ENCODE results near the gene HTRA1. TPM values are rescaled to one million over a fixed set of nuclear protein-coding genes. Genes with fewer than 3 reads are reported as not detected.

HTRA1 gene
- total RNA-seq, 2 experiments from 2014 or later, result not detected

DNA sequence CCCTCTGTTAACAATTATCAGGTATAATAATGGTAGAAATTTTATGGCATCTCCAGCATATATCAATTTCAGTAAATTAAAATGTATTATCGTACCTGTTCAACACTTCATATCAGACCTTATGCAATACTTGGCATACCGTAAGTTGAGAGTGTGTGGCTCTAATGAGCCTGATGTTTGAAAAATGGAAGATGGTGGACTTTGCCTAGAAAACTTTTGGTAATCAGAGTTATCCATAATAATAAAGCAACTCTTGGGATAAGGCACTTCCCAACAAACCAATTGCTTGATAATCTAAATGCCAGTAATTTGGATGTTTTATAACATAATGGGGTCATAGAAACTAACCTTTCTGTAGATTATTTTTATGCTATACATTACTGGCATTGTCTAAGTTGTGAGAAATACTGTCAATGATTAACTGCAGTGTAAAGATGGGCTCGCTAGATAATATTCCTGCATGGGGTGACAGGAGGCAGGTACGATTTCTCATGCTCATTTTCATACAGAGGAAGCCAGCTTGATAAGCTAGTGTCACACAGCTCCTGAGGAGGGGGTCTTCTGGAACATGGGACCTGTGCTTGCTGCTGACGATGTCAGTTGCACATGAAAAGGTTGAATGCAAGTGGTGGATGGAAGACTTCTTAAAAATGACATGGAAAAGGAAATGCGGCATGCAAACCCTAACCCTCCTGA lies 71.4 kb downstream of the HTRA1 start:
- DNase-seq, result no peak
- CTCF ChIA-PET, result no interaction called here
- H3K27ac Mint-ChIP-seq, result no peak overlapping the region
- intact Hi-C loops (cut with micrococcal nuclease), result no loop called here
- peaks cover 2% of the 10 kb centered on the region for H3K4me1 Mint-ChIP-seq (ENCODE audit: low read depth)
- H3K4me3 Mint-ChIP-seq, result no peak overlapping the region
- no peaks in the 10 kb centered on the region for H3K9me3 Mint-ChIP-seq
- POLR2A ChIA-PET, result no interaction called here
- no peaks in the 10 kb centered on the region for H3K36me3 Mint-ChIP-seq
- no peaks in the 10 kb centered on the region for H3K27me3 Mint-ChIP-seq

DNA sequence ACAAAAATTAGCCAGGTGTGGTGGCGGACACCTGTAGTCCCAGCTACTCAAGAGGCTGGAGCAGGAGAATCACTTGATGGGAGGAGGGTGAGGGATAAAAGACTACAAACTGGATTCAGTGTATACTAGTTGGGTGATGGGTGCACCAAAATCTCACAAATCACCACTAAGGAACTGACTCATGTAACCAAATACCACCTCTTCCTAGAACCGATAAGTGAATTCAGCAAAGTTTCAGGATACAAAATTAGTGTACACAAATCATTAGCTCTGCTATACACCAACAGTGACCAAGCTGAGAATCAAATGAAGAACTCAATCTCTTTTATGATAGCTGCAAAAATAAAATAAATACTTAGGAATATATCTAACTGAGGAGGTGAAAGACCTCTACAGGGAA lies 76.2 kb downstream of the HTRA1 start:
- intact Hi-C loops (cut with micrococcal nuclease), result no loop called here
- Mint-ChIP-seq H3K9me3 (no peaks in the 10 kb centered on the region), H3K27me3 (no peaks in the 10 kb centered on the region), H3K36me3 (no peaks in the 10 kb centered on the region), H3K4me1 (ENCODE audit: low read depth) (peaks cover 32% of the 10 kb centered on the region), H3K27ac (no peak overlapping the region), H3K4me3 (no peak overlapping the region)
- POLR2A ChIA-PET, result no interaction called here
- DNase-seq, result no peak
- CTCF ChIA-PET, result interaction anchor here (1.1 to 1.8 kb wide), 2 partner anchors 28 kb away, joined by 5 to 9 read pairs; no protein-coding TSS in a partner anchor

DNA sequence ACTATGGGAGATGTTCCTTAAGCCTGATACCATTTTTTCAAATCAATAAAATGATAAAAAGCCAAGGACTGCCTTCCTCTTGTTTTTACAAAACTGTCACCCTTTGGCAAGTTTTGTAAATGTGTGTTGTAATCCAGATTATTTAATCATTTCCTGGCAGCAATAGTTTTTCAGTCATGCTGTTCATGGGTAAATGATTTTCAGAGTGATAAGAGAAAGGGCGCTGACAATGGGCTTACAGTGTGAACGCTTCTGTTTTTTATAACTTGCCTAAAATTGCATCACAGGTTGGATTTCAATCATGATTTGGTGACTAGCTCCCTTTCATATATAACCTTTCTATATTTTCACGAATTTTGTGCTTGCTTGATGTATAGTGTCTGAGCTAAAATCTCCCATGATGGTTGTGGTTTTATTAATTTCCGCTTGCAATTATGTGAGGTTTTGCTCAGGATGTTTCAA lies 80.2 kb downstream of the HTRA1 start:
- peaks cover 47% of the 10 kb centered on the region for H3K4me1 Mint-ChIP-seq (ENCODE audit: low read depth)
- no peak for DNase-seq
- intact Hi-C loops (cut with micrococcal nuclease), result loop anchor here (1.0 to 5.0 kb wide), 2 partner anchors 25 to 49 kb away; no protein-coding TSS in a partner anchor
- H3K27me3 Mint-ChIP-seq, result no peaks in the 10 kb centered on the region
- no peak overlapping the region for H3K4me3 Mint-ChIP-seq
- CTCF ChIA-PET, result interaction anchor here (1.1 to 4.3 kb wide), 2 partner anchors 9 to 24 kb away, joined by 4 to 18 read pairs; no protein-coding TSS in a partner anchor
- H3K9me3 Mint-ChIP-seq, result no peaks in the 10 kb centered on the region
- POLR2A ChIA-PET, result no interaction called here
- no peaks in the 10 kb centered on the region for H3K36me3 Mint-ChIP-seq
- no peak overlapping the region for H3K27ac Mint-ChIP-seq

DNA sequence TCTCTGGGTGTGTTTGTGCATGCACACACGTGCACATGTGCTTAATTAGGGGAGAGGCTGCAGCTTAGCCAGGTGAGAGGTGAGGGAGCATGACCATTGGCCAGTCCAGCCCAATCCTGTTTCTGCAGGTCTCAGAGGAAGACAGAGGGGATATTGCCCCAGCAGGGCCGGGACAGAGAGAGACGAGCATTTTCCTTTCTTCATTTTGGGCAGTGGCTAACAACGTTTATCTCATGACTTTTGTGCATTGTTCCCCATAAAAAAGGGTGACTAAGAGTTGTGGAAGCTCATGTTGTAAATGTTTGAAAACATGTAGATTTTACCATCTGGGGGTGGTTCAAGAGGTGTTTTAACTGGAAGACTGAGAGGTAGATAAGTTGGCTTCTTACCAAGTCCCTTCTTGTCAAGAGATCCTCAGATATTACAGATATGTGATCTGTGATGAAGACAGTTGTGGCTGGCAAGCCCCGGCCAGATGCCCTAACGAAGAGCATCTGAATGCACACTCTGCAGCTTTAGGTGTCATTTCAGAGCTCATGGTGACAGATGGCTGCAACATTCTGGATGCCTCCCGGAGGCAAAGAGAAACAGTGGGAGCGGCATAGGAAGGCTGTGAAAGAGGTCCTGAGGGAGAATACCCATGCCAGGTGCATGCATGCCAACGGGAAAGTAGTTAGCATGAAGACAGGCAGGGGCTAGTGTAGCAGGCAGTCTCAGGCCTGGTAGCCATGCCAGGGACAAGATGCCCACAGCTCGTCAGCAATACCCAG lies 82.5 kb downstream of the HTRA1 start:
- Mint-ChIP-seq H3K27ac (no peak overlapping the region), H3K27me3 (no peaks in the 10 kb centered on the region), H3K9me3 (no peaks in the 10 kb centered on the region), H3K36me3 (no peaks in the 10 kb centered on the region), H3K4me1 (ENCODE audit: low read depth) (peaks cover 43% of the 10 kb centered on the region), H3K4me3 (no peak overlapping the region)
- DNase-seq, result no peak
- CTCF ChIA-PET, result interaction anchor here (1.0 to 4.3 kb wide), 2 partner anchors 22 to 24 kb away, joined by 3 to 18 read pairs; no protein-coding TSS in a partner anchor
- POLR2A ChIA-PET, result no interaction called here
- intact Hi-C loops (cut with micrococcal nuclease), result loop anchor here (5.0 kb wide), 1 partner anchor 52 kb away; no protein-coding TSS in a partner anchor

DNA sequence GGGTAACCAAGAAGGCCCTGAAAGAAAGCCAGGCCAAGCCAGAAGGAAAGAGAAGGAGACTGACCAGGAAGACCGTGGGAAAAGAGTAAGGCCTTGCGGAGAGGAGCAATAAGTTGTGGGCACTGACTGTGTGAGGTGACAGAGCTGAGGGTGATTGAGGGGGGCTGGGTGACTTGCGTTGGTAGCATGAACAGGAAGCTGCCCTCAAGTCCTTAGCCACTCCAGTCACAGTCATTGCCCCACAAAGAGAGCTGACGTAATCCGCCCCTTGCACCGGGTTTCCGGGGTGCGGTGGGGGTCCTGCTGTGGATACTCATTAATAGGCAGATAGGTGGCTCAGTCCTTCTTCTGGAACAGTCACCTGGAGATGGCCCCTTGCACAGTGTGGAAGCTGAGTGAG lies 83.1 kb downstream of the HTRA1 start:
- DNase-seq, result no peak
- H3K27ac Mint-ChIP-seq, result no peak overlapping the region

DNA sequence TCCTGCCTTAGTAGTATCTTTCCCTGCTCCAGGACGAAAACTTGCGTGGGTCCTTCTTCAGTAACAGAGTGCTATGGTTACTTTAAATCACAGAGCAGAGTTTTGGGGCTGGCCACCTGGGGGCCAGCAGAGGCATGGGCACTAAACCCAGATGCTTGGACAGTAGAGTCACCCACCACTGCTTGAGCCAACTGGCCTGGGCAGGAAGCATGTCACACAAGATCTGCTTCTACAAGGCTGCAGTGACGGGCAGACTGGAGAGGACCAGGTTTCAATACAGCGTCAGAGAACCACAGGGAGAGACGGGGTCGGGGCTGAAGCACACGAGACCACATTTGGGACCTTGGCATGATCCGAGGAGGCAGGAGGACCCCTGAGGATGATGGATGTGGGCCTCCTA lies 84.9 kb downstream of the HTRA1 start:
- POLR2A ChIA-PET, result no interaction called here
- Mint-ChIP-seq H3K9me3 (no peaks in the 10 kb centered on the region), H3K4me1 (ENCODE audit: low read depth) (peaks cover 39% of the 10 kb centered on the region), H3K27me3 (no peaks in the 10 kb centered on the region), H3K4me3 (no peak overlapping the region), H3K36me3 (no peaks in the 10 kb centered on the region), H3K27ac (no peak overlapping the region)
- intact Hi-C loops (cut with micrococcal nuclease), result no loop called here
- DNase-seq, result no peak
- CTCF ChIA-PET, result no interaction called here

More for the DNA sequence above, 83.1 kb downstream of the HTRA1 start:
- Mint-ChIP-seq H3K36me3 (no peaks in the 10 kb centered on the region), H3K27me3 (no peaks in the 10 kb centered on the region), H3K9me3 (no peaks in the 10 kb centered on the region), H3K4me3 (no peak overlapping the region), H3K4me1 (ENCODE audit: low read depth) (peaks cover 41% of the 10 kb centered on the region)
- ChIA-PET POLR2A (no interaction called here), CTCF (interaction anchor here (1.0 to 4.3 kb wide), 2 partner anchors 21 to 23 kb away, joined by 3 to 18 read pairs; no protein-coding TSS in a partner anchor)
- intact Hi-C loops (cut with micrococcal nuclease), result loop anchor here (5.0 kb wide), 1 partner anchor 52 kb away; no protein-coding TSS in a partner anchor

DNA sequence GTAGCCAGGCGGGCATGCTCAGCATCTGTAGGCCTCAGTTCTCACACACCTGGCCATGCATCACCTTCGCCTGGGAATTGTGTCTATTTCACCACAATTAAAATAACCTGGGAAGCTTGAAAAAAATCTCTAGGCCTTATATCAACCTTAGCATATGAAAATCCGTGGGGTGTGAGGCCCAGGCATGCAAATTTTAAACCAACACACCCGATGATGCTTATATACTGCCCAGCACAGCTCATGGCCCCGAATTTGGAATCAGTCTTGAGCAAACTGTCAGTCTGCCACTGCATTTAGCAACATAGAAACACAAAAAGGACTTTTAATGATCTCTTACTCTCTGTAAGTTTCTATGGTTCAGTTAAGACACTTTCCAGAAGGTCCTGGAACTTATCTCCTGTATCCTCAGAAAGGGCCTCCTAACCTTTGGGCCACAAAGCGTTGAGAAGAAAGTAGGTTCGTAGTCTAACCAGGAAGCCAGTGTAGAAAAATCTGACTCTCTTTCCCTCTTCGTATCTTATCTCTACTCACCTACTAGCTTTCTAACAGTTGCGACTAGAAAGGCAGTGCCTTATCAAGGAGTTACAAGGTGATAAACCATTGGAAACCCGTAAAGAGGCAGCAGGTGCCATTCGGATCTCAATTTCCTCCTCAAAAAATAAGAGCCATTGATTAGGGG lies 87.2 kb downstream of the HTRA1 start:
- Mint-ChIP-seq H3K9me3 (no peaks in the 10 kb centered on the region), H3K4me3 (no peak overlapping the region), H3K36me3 (no peaks in the 10 kb centered on the region), H3K27me3 (no peaks in the 10 kb centered on the region), H3K4me1 (ENCODE audit: low read depth) (peaks cover 26% of the 10 kb centered on the region), H3K27ac (no peak overlapping the region)
- intact Hi-C loops (cut with micrococcal nuclease), result no loop called here
- ChIA-PET POLR2A (no interaction called here), CTCF (interaction anchor here (1.0 to 1.3 kb wide), 2 partner anchors 17 to 246 kb away, joined by 3 to 6 read pairs; no protein-coding TSS in a partner anchor)
- DNase-seq, result no peak

DNA sequence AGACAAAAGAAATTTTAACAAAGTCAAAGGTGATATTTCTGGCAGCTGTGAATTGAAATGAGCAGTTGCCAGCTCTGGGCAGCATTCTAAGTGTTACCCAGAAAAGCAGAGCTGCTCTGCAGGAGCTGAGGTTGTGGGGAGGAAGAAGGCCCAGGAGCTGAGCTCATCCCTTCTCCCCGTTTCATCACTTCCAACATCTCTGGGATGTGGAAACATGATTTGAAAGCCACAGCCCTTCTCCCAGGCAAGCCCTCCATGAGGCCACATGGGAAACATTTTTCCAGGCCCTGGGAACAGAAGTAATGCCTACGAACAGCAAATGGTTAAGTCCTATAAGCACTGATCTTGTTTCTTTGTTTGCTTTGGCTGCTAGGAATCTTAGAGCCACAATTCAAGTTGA lies 88.3 kb downstream of the HTRA1 start:
- intact Hi-C loops (cut with micrococcal nuclease), result loop anchor here (5.0 kb wide), 1 partner anchor 207 kb away; no protein-coding TSS in a partner anchor
- no peak overlapping the region for H3K4me3 Mint-ChIP-seq
- peaks cover 20% of the 10 kb centered on the region for H3K4me1 Mint-ChIP-seq (ENCODE audit: low read depth)
- H3K27me3 Mint-ChIP-seq, result no peaks in the 10 kb centered on the region
- ChIA-PET CTCF (interaction anchor here (1.8 to 1.9 kb wide), 2 partner anchors 8 to 16 kb away, joined by 4 to 11 read pairs; no protein-coding TSS in a partner anchor), POLR2A (no interaction called here)
- DNase-seq, result no peak
- H3K27ac Mint-ChIP-seq, result no peak overlapping the region
- H3K9me3 Mint-ChIP-seq, result no peaks in the 10 kb centered on the region
- no peaks in the 10 kb centered on the region for H3K36me3 Mint-ChIP-seq

DNA sequence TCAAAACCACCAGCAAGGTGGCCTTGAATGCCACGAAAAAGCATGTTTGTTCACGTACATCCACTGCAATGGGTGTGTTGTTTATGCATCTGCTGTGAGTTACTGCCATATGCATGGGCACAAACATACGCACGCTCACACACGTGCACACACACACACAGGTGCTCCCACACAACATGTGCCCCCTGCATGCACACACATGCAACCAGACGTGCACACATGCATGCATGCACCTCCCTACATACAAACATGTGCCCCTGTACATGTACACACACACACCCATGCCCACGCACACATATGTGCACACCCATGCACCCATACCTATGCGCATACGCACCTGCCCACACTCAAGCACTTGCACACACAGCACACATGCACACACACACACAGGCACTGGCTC lies 89.1 kb downstream of the HTRA1 start:
- Mint-ChIP-seq H3K9me3 (no peaks in the 10 kb centered on the region), H3K27me3 (no peaks in the 10 kb centered on the region), H3K4me1 (ENCODE audit: low read depth) (peaks cover 20% of the 10 kb centered on the region), H3K27ac (no peak overlapping the region), H3K36me3 (no peaks in the 10 kb centered on the region), H3K4me3 (no peak overlapping the region)
- CTCF ChIA-PET, result interaction anchor here (0.7 to 1.9 kb wide), 3 partner anchors 9 to 115 kb away, joined by 4 to 11 read pairs (median 5); no protein-coding TSS in a partner anchor
- POLR2A ChIA-PET, result no interaction called here
- DNase-seq, result no peak
- intact Hi-C loops (cut with micrococcal nuclease), result loop anchor here (5.0 kb wide), 1 partner anchor 208 kb away; no protein-coding TSS in a partner anchor

DNA sequence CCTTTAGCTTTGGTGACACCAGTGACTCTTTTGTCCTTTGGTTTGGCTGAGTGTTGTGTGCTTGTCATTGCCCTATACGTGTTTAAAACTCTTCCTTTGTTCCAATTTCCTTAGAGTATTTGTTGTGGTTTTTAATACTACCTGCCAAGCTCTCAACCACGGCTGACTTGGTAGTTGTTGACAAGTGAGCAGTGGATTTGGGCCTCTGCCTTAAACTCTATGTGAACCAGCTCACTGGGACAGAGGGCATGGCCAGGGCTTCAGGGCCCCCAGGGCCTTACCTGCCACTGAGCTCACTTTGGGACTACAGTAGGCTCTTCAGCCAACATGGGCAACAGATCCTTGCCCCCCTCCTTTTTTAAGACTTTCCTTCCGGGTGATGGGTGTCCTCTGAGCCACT lies 89.6 kb downstream of the HTRA1 start:
- H3K27ac Mint-ChIP-seq, result peak overlapping the region; percentile 36
- intact Hi-C loops (cut with micrococcal nuclease), result loop anchor here (5.0 kb wide), 1 partner anchor 209 kb away; no protein-coding TSS in a partner anchor
- H3K4me1 Mint-ChIP-seq (ENCODE audit: low read depth), result peaks cover 20% of the 10 kb centered on the region
- ChIA-PET POLR2A (no interaction called here), CTCF (interaction anchor here (0.7 to 1.9 kb wide), 3 partner anchors 9 to 116 kb away, joined by 4 to 11 read pairs (median 5); no protein-coding TSS in a partner anchor)
- no peaks in the 10 kb centered on the region for H3K9me3 Mint-ChIP-seq
- H3K27me3 Mint-ChIP-seq, result no peaks in the 10 kb centered on the region
- H3K36me3 Mint-ChIP-seq, result no peaks in the 10 kb centered on the region
- DNase-seq, result no peak
- no peak overlapping the region for H3K4me3 Mint-ChIP-seq

DNA sequence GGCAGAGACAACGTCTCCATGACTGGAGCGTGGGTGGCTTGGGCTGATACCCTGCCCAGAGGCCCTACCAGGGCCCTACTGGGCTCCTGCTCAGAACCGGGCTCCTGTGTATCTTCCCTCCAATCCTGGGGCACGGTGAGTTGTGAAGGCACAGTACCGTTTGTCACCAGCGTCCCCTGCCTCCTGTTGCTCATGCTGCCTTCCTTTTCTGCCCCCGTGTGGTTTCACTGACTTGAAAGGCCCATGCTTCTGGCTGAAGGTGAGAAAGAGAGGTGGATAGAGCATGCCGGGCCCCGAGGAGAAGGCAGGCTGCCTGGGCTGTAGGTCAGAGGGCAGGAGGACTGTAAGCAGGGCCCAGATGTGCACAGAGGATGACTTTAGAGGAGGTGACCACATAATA lies 90.1 kb downstream of the HTRA1 start:
- H3K36me3 Mint-ChIP-seq, result no peaks in the 10 kb centered on the region
- CTCF ChIA-PET, result interaction anchor here (1.8 to 1.9 kb wide), 2 partner anchors 10 to 14 kb away, joined by 4 to 11 read pairs; no protein-coding TSS in a partner anchor
- no peak overlapping the region for H3K4me3 Mint-ChIP-seq
- intact Hi-C loops (cut with micrococcal nuclease), result loop anchor here (5.0 kb wide), 1 partner anchor 209 kb away; no protein-coding TSS in a partner anchor
- DNase-seq, result peak; percentile 79
- POLR2A ChIA-PET, result no interaction called here
- no peaks in the 10 kb centered on the region for H3K27me3 Mint-ChIP-seq
- H3K4me1 Mint-ChIP-seq (ENCODE audit: low read depth), result peaks cover 20% of the 10 kb centered on the region
- H3K9me3 Mint-ChIP-seq, result no peaks in the 10 kb centered on the region
- H3K27ac Mint-ChIP-seq, result peak overlapping the region; percentile 36
